Tibial artery (tissue), 4 donors: ENCODE measurements around the gene PLEKHA5.
"Not testable (repeated sequence)": the region's sequence is repeated elsewhere in the genome, so short reads cannot be mapped to it uniquely, and the experiment has no call there.

Experiments
- DNase-seq, 2 donors: peaks; one replicate each; pipeline ENCODE4 v3.0.0-alpha.2; 2019
- H3K27ac ChIP-seq, 2 donors: fragments of 200-600 bp; sonication (generic) in 1 of 2; 1 replicate in 1 of 2; 2 replicates in 1 of 2; pipeline ENCODE4 v1.5.1; 2018 to 2019; ENCODE audit warnings: mild to moderate bottlenecking in 1 of 2
- H3K27me3 ChIP-seq, 2 donors: fragments of 200-600 bp; sonication (generic) in 1 of 2; one replicate each; pipeline versions ENCODE4 v1.5.1 to v1.6.0; 2016 to 2019
- H3K36me3 ChIP-seq, 3 donors: fragments of 200-600 bp; sonication (generic) in 2 of 3; one replicate each; pipeline ENCODE4 v1.5.1; 2016 to 2019; ENCODE audit warnings: mild to moderate bottlenecking in 2 of 3
- H3K4me1 ChIP-seq, 4 donors: fragments of 200-600 bp; sonication (generic) in 2 of 4; 1 replicate in 3 of 4; 2 replicates in 1 of 4; pipeline ENCODE4 v1.5.1; 2016 to 2019
- H3K4me3 ChIP-seq, 2 donors: fragments of 200-600 bp; sonication (generic) in 1 of 2; 1 replicate in 1 of 2; 2 replicates in 1 of 2; pipeline ENCODE4 v1.5.1; 2018 to 2019; ENCODE audit warnings: mild to moderate bottlenecking in 2 of 2
- H3K9me3 ChIP-seq, 3 donors: fragments of 200-600 bp; sonication (generic) in 1 of 3; one replicate each; pipeline ENCODE4 v1.5.1; 2016 to 2019
- CTCF ChIP-seq, 2 experiments: fragments of 200-600 bp in 1 of 2; fragments of 450-650 bp in 1 of 2; IDR thresholded peaks; one replicate each; pipeline ENCODE4 v1.5.1; 2017 to 2019; ENCODE audit warnings: antibody characterized with exemption in 2 of 2, mild to moderate bottlenecking in 1 of 2, moderate library complexity in 1 of 2
- intact Hi-C: fragments of 100-400 bp; cut with DNase I; formaldehyde crosslinking; loops from one replicate; pipeline ENCODE4 v1.15.0; 2023; ENCODE audit warnings: low total_unique reads

PLEKHA5 gene

GRCh38 chr12:19390051-19390598, 260.6 kb downstream of the PLEKHA5 start:
- no peaks in the 10 kb centered on the region for H3K9me3 ChIP-seq
- intact Hi-C loops = no loop called here
- H3K4me1 ChIP-seq = no peaks in the 10 kb centered on the region
- H3K36me3 ChIP-seq = no peaks in the 10 kb centered on the region
- H3K4me3 ChIP-seq = no peak overlapping the region
- TF ChIP-seq CTCF (IDR thresholded peaks at IDR 0.05) = no peak
- H3K27ac ChIP-seq = no peak overlapping the region
- no peak for DNase-seq
- H3K27me3 ChIP-seq = no peaks in the 10 kb centered on the region

GRCh38 chr12:19392644-19393043, 263.1 kb downstream of the PLEKHA5 start:
- peak in 1 of 2 donors; percentile 12 for DNase-seq
- H3K9me3 ChIP-seq, intact Hi-C loops: not testable (repeated sequence)

GRCh38 chr12:19394385-19394784, 264.9 kb downstream of the PLEKHA5 start:
- no peaks in the 10 kb centered on the region for H3K27me3 ChIP-seq
- H3K27ac ChIP-seq = no peak overlapping the region
- no peaks in the 10 kb centered on the region for H3K4me1 ChIP-seq
- H3K36me3 ChIP-seq = no peaks in the 10 kb centered on the region
- H3K9me3 ChIP-seq = no peaks in the 10 kb centered on the region
- no peak for TF ChIP-seq CTCF (IDR thresholded peaks at IDR 0.05)
- intact Hi-C loops = no loop called here
- DNase-seq = no peak
- H3K4me3 ChIP-seq = no peak overlapping the region

More at GRCh38 chr12:19392644-19393043, 263.1 kb downstream of the PLEKHA5 start:
- H3K27ac ChIP-seq, H3K36me3 ChIP-seq, H3K4me3 ChIP-seq, H3K4me1 ChIP-seq, H3K27me3 ChIP-seq: not testable (repeated sequence)

- no peak for DNase-seq
- Histone ChIP-seq H3K4me3 (no peak overlapping the region), H3K9me3 (no peaks in the 10 kb centered on the region), H3K4me1 (peaks cover 0 to 2% (median 0%) of the 10 kb centered on the region in 4 donors), H3K36me3 (no peaks in the 10 kb centered on the region), H3K27me3 (no peaks in the 10 kb centered on the region), H3K27ac (no peak overlapping the region)
- no peak for TF ChIP-seq CTCF (IDR thresholded peaks at IDR 0.05)
- intact Hi-C loops = no loop called here
Observed at GRCh38 chr12:19397534-19397933, 268.0 kb downstream of the PLEKHA5 start.

GRCh38 chr12:19398376-19399363, 269.1 kb downstream of the PLEKHA5 start:
- Histone ChIP-seq H3K9me3 (no peaks in the 10 kb centered on the region), H3K4me3 (no peak overlapping the region), H3K4me1 (peaks cover 0 to 12% (median 3%) of the 10 kb centered on the region in 4 donors), H3K27me3 (no peaks in the 10 kb centered on the region), H3K36me3 (no peaks in the 10 kb centered on the region), H3K27ac (no peak overlapping the region)
- intact Hi-C loops = no loop called here
- DNase-seq = no peak
- no peak for TF ChIP-seq CTCF (IDR thresholded peaks at IDR 0.05)

- H3K4me3 ChIP-seq, H3K27me3 ChIP-seq, intact Hi-C loops, H3K27ac ChIP-seq, H3K9me3 ChIP-seq, H3K36me3 ChIP-seq: not testable (repeated sequence)
- peak in 1 of 2 donors; percentile 10 for DNase-seq
- H3K4me1 ChIP-seq = peaks cover 0 to 12% (median 3%) of the 10 kb centered on the region in 4 donors
Observed at GRCh38 chr12:19400649-19401285, 271.2 kb downstream of the PLEKHA5 start.
